ENCODE data around the gene EID3. TPM values are rescaled to one million over a fixed set of nuclear protein-coding genes. Genes with fewer than 3 reads are reported as not detected.

Gene EID3
- total and polyA plus RNA-seq, 3 donors from 2014 or later = 59.3 to 139 (median 63.0) TPM

- H3K36me3 ChIP-seq (ENCODE audit: low read depth, missing control alignments) = no peaks in the 10 kb centered on the region
- no peak for TF ChIP-seq POLR2A (IDR thresholded peaks at IDR 0.05)
- TF ChIP-seq CTCF (IDR thresholded peaks at IDR 0.05) = no peak
- 69 to 84% methylated on average over 1 of the region's 1 CpG for WGBS, 2 donors
Measured at GRCh38 chr12:104295954-104296353, 7.6 kb upstream of the EID3 start.

GRCh38 chr12:104296718-104297117 is 6.8 kb upstream of the EID3 start:
- no peak overlapping the region for H3K27ac ChIP-seq
- TF ChIP-seq POLR2A (IDR thresholded peaks at IDR 0.05) (no peak), CTCF (IDR thresholded peaks at IDR 0.05) (no peak)
- H3K4me1 ChIP-seq = no peaks in the 10 kb centered on the region
- intact Hi-C loops (cut with DNase I; ENCODE audit: low total_unique reads) = no loop called here
- WGBS, 2 donors = 92 to 96% methylated on average over 4 of the region's 4 CpGs
- no peaks in the 10 kb centered on the region for H3K27me3 ChIP-seq
- no peaks in the 10 kb centered on the region for H3K36me3 ChIP-seq (ENCODE audit: low read depth, missing control alignments)
- H3K4me3 ChIP-seq = no peak overlapping the region
- no peak for DNase-seq
- no peaks in the 10 kb centered on the region for H3K9me3 ChIP-seq

More at GRCh38 chr12:104295954-104296353, 7.6 kb upstream of the EID3 start:
- no peaks in the 10 kb centered on the region for H3K9me3 ChIP-seq
- intact Hi-C loops (cut with DNase I; ENCODE audit: low total_unique reads) = no loop called here
- no peaks in the 10 kb centered on the region for H3K27me3 ChIP-seq
- no peak overlapping the region for H3K27ac ChIP-seq
- H3K4me1 ChIP-seq = no peaks in the 10 kb centered on the region
- H3K4me3 ChIP-seq = no peak overlapping the region
- DNase-seq = no peak

- Histone ChIP-seq H3K27ac (no peak overlapping the region), H3K36me3 (ENCODE audit: low read depth, missing control alignments) (no peaks in the 10 kb centered on the region), H3K9me3 (no peaks in the 10 kb centered on the region), H3K4me1 (no peaks in the 10 kb centered on the region), H3K27me3 (no peaks in the 10 kb centered on the region), H3K4me3 (no peak overlapping the region)
- DNase-seq = no peak
- intact Hi-C loops (cut with DNase I; ENCODE audit: low total_unique reads) = no loop called here
- WGBS, 2 donors = 89 to 93% methylated on average over 10 of the region's 10 CpGs
- TF ChIP-seq POLR2A (IDR thresholded peaks at IDR 0.05) (no peak), CTCF (IDR thresholded peaks at IDR 0.05) (no peak)
Measured at GRCh38 chr12:104297477-104298113, 5.9 kb upstream of the EID3 start.

- DNase-seq = no peak
- no peaks in the 10 kb centered on the region for H3K27me3 ChIP-seq
- peaks cover 14% of the 10 kb centered on the region for H3K4me1 ChIP-seq
- H3K4me3 ChIP-seq = no peak overlapping the region
- WGBS, 2 donors = 80 to 82% methylated on average over 6 of the region's 6 CpGs
- intact Hi-C loops (cut with DNase I; ENCODE audit: low total_unique reads) = no loop called here
- H3K27ac ChIP-seq = no peak overlapping the region
- H3K9me3 ChIP-seq = no peaks in the 10 kb centered on the region
- TF ChIP-seq POLR2A (IDR thresholded peaks at IDR 0.05) = no peak
- no peak for TF ChIP-seq CTCF (IDR thresholded peaks at IDR 0.05)
- H3K36me3 ChIP-seq (ENCODE audit: low read depth, missing control alignments) = no peaks in the 10 kb centered on the region
Measured at GRCh38 chr12:104299842-104300481, 3.6 kb upstream of the EID3 start.
